MCF 10A (cell line): ENCODE results near the gene STAT5A. TPM values are rescaled to one million over a fixed set of nuclear protein-coding genes. Genes with fewer than 3 reads are reported as not detected.

Experiments used
- BruUV-seq: library from RNA; stranded (reverse); fragments of 400-500 nt; replicated peaks from 2 replicates; lab custom pipeline; 2021; lab: Mats Ljungman, UMichigan
- CTCF ChIA-PET: fragments of 300-600 bp; sonication (Branson Sonifier 250); formaldehyde crosslinking; extraction: SDS; loops from one replicate; lab custom pipeline; 2021; ENCODE audit warnings: antibody characterized with exemption, inconsistent platforms; lab: Yijun Ruan, JAX
- POLR2A ChIA-PET: fragments of 300-600, 350-650 bp; sonication (Branson Sonifier 250); formaldehyde crosslinking; extraction: SDS; loops from one replicate; lab custom pipeline; 2020; ENCODE audit warnings: antibody characterized with exemption, inconsistent platforms; lab: Yijun Ruan, JAX
- DNase-seq: peaks from one replicate; pipeline ENCODE4 v3.0.0-alpha.2; 2018; ENCODE audit not compliant: unreplicated experiment
- H3K27ac Mint-ChIP-seq: one replicate; pipeline ENCODE4 v1.8.0; 2022; ENCODE audit warnings: mild to moderate bottlenecking, low read depth, mixed read lengths; ENCODE audit not compliant: unreplicated experiment
- H3K27me3 Mint-ChIP-seq: one replicate; pipeline ENCODE4 v1.8.0; 2022; ENCODE audit warnings: mixed read lengths; ENCODE audit not compliant: insufficient read depth, unreplicated experiment
- H3K36me3 Mint-ChIP-seq: one replicate; pipeline ENCODE4 v1.8.0; 2022; ENCODE audit warnings: mild to moderate bottlenecking, moderate library complexity, mixed read lengths; ENCODE audit not compliant: insufficient read depth, unreplicated experiment
- H3K4me1 Mint-ChIP-seq: one replicate; pipeline ENCODE4 v1.8.0; 2022; ENCODE audit warnings: mixed read lengths; ENCODE audit not compliant: insufficient read depth, unreplicated experiment
- H3K4me3 Mint-ChIP-seq: one replicate; pipeline ENCODE4 v1.8.0; 2022; ENCODE audit warnings: mild to moderate bottlenecking, moderate library complexity, mixed read lengths; ENCODE audit not compliant: unreplicated experiment
- H3K9me3 Mint-ChIP-seq: one replicate; pipeline ENCODE4 v1.8.0; 2022; ENCODE audit warnings: mixed read lengths; ENCODE audit not compliant: unreplicated experiment
- CTCF ChIP-seq: fragments of 200-600 bp; IDR thresholded peaks from one replicate; pipeline ENCODE4 v1.8.0; 2022; ENCODE audit warnings: antibody characterized with exemption, mild to moderate bottlenecking; ENCODE audit not compliant: unreplicated experiment
- intact Hi-C: fragments of 100-400 bp; cut with micrococcal nuclease; formaldehyde crosslinking; loops from 2 replicates; pipeline ENCODE4 v1.14.1; 2022
- total RNA-seq: library from RNA; stranded (reverse); gene quantifications from 2 replicates; pipeline ENCODE4 v1.2.3, GENCODE V29; 2022

STAT5A gene
- total RNA-seq, 1 experiment from 2014 or later = 1.0 TPM

- H3K4me3 Mint-ChIP-seq = peak overlapping the region; percentile 47
- peaks cover 14% of the 10 kb centered on the region for H3K27me3 Mint-ChIP-seq
- no peaks in the 10 kb centered on the region for H3K36me3 Mint-ChIP-seq
- no peak for TF ChIP-seq CTCF
- intact Hi-C loops = no loop called here
- ChIA-PET CTCF (interaction anchor here (0.5 to 0.6 kb wide), 3 partner anchors 48 to 83 kb away, joined by 3 read pairs; no protein-coding TSS in a partner anchor), POLR2A (interaction anchor here (0.7 to 0.9 kb wide), 2 partner anchors 26 to 27 kb away, joined by 3 read pairs; no protein-coding TSS in a partner anchor)
- H3K4me1 Mint-ChIP-seq = no peaks in the 10 kb centered on the region
- H3K27ac Mint-ChIP-seq = no peak overlapping the region
- DNase-seq = no peak
- no peaks in the 10 kb centered on the region for H3K9me3 Mint-ChIP-seq
- BruUV-seq = no TSS peak
Measured at GRCh38 chr17:42287305-42287976, 857 bp upstream of the STAT5A start.

GRCh38 chr17:42288803-42289610, 709 bp downstream of the STAT5A start:
- H3K9me3 Mint-ChIP-seq = no peaks in the 10 kb centered on the region
- POLR2A ChIA-PET = interaction anchor here (0.7 to 1.2 kb wide), 3 partner anchors 14 to 122 kb away, joined by 3 to 4 read pairs (median 3); partner anchors contain the start of gene STAT5B
- no peak for DNase-seq
- no TSS peak for BruUV-seq
- no peaks in the 10 kb centered on the region for H3K4me1 Mint-ChIP-seq
- peaks cover 14% of the 10 kb centered on the region for H3K27me3 Mint-ChIP-seq
- intact Hi-C loops = no loop called here
- no peak overlapping the region for H3K27ac Mint-ChIP-seq
- CTCF ChIA-PET = no interaction called here
- H3K4me3 Mint-ChIP-seq = peak overlapping the region; percentile 47
- no peak for TF ChIP-seq CTCF
- H3K36me3 Mint-ChIP-seq = no peaks in the 10 kb centered on the region

- intact Hi-C loops = no loop called here
- H3K4me1 Mint-ChIP-seq = no peaks in the 10 kb centered on the region
Measured at GRCh38 chr17:42289611-42290181, 1.4 kb downstream of the STAT5A start.

More at GRCh38 chr17:42289611-42290181, 1.4 kb downstream of the STAT5A start:
- Mint-ChIP-seq H3K27ac (no peak overlapping the region), H3K36me3 (no peaks in the 10 kb centered on the region), H3K4me3 (no peak overlapping the region), H3K27me3 (peaks cover 14% of the 10 kb centered on the region), H3K9me3 (no peaks in the 10 kb centered on the region)
- ChIA-PET POLR2A (interaction anchor here (0.7 kb wide), 2 partner anchors 23 to 121 kb away, joined by 3 read pairs; no protein-coding TSS in a partner anchor), CTCF (interaction anchor here (0.6 kb wide), 1 partner anchor 117 kb away, joined by 3 read pairs; no protein-coding TSS in a partner anchor)
- no peak for DNase-seq
- no peak for TF ChIP-seq CTCF
- BruUV-seq = no TSS peak
